Suppressor macrophage (primary cell): ENCODE data around the gene PIEZO2.
"Not testable (repeated sequence)": the region's sequence is repeated elsewhere in the genome, so short reads cannot be mapped to it uniquely, and the experiment has no call there.

Source experiments
- DNase-seq, 4 experiments: peaks; one replicate each; pipeline ENCODE4 v3.0.0-alpha.2; 2020 to 2022
- total RNA-seq, 17 experiments: gene quantifications; one replicate each; lab custom pipeline; 2026; ENCODE audit warnings: mixed read lengths in 6 of 17, inconsistent platforms in 3 of 17; lab: John Stamatoyannopoulos, UW

The PIEZO2 gene
- total RNA-seq = 0 to 10.9 (median 0.07) reads per million in 17 experiments

DNA sequence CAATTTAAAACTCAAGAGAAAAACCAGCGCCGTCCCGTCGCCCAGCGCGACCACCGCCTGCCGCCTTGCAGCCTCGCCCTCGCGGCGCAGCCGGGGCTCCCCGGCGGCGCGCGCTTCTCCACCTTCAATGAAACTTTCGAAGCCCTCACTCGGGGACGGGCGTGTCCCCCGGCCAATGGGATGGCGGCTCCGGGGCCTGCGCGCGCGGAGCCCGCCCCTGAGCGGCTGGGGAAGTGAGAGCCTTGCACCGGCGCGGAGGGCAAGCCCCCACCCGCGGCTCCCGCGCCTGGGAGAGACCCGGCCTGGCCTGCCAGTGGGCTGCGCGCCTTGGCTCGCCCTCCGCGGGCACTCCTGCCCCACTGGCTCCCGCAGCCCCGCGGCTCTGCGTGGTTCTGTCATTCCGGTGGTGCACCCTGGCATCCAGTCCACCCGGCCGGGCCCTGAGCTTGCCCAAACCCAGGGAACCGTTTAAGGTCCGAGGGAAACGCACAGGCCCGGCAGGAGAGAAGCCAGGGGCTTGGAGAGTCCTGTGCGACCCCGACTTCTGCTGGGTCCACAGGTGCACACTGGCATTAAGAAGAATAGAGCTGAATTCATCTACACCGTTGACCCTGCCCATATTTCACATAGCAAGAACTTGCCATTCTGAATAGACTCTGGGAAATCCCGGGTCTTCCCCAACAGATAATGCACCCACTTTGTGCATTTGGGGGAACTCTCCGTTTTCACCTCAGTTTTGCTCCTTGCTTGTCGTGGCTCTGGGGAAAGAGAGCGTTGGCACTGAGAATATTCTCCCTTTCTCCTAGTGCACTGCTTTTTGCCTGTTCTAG lies at the start of gene PIEZO2:
Gene PIEZO2 (minus strand): TSS at position 129 of the 830 bp plus-strand sequence. CDS start 981 bp downstream, outside the sequence.
- peak; percentile 46 to 78 (median 62) for DNase-seq

GRCh38 chr18:11183637-11184036 lies 34.3 kb upstream of the PIEZO2 start:
- no peak for DNase-seq

- not testable (repeated sequence) for DNase-seq
These were observed 32.3 kb upstream of the PIEZO2 start for GRCh38 chr18:11181629-11182028.

- no peak for DNase-seq
These were observed 30.7 kb upstream of the PIEZO2 start for GRCh38 chr18:11179959-11180519.

DNA sequence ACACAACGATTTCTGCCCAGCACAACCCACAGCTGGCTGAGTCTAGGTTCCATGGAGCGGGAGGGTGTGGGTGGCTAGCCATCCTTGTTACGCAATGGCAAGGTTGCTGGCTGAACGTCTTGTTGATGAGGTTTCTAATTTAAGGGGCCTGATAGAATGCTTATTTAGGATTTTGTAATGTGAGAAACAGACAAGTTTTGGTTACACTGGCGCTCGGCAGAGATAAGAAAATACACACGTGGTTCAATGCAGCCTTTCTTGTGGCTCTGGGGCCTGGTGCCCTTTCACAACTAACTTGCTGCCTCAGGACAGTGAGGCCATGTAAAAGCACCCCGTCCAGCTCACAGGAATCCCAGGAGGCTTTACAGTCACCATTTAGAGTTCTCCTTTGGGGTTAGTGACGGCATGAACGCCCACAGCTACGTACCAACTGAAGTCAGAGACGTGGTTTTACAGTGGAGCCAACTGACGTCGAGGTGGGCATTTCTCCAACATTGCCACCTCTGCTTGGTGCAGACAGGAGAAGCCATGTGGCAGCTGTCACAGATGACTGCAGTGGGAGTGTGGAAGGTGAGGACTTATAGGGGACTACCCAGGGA lies 29.7 kb upstream of the PIEZO2 start:
- peak; percentile 50 to 67 (median 60) for DNase-seq

DNA sequence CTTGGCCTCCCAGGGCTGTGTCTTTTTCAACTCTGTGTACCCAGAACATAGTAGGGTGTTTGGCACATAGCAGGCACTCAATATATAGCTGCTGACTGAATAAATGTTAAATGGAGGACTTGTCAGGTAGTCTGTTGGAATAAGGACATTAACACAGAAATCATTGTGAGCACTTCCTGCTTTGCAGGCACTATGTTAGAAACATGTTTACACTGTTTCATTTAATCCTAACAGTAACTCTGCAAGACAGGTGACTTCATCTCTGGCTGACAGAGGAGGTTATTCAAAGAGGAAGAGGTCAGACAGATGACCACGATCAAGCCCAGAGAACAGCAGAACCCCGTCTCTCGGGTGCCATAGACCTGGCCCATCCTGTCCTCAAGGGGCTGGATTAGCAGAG lies 28.0 kb upstream of the PIEZO2 start:
- DNase-seq = peak in 1 of 4 experiments; percentile 17

DNA sequence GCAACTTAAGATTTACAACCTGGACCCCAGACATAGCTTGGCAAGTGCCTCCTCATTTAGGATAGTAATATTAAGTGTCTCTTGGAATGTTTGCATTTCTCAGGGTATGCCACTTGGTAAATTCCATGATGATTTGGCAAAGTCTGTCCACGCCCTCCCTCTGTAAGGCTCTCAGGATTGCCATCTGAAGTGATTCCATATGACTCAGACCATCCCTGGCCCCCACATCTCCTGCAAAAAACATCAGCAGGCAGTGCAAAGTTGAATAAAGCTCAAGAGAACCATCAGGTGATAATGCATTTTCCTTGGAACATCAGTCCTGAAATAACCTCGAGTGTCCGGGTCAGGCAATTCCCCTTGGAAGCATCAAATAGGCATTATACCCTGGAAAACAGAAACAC lies 27.1 kb upstream of the PIEZO2 start:
- DNase-seq = no peak

GRCh38 chr18:11175266-11175979 lies 26.1 kb upstream of the PIEZO2 start:
- DNase-seq = no peak

GRCh38 chr18:11174179-11174578 lies 24.8 kb upstream of the PIEZO2 start:
- DNase-seq = not testable (repeated sequence)

- DNase-seq = no peak
These were observed 18.4 kb upstream of the PIEZO2 start for GRCh38 chr18:11167778-11168177.

DNA sequence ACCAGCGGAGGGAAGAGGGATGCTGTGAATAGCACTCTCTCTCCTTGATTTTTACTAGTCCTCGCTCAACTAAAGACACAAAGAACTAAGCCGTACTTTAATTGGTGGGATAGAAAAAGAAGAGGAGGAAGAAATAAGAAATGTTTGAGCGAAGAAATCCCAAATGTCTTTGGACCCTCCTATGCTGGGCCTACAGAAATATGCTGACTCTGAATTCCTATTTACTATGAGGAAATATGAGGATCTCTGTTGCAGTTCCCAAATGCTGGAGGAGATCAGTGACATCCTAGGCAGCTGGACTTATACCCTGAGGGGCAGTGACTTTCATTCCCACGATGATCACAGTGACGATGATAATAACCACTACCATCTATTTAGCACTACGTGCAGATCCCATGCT lies 16.6 kb upstream of the PIEZO2 start:
- no peak for DNase-seq

DNA sequence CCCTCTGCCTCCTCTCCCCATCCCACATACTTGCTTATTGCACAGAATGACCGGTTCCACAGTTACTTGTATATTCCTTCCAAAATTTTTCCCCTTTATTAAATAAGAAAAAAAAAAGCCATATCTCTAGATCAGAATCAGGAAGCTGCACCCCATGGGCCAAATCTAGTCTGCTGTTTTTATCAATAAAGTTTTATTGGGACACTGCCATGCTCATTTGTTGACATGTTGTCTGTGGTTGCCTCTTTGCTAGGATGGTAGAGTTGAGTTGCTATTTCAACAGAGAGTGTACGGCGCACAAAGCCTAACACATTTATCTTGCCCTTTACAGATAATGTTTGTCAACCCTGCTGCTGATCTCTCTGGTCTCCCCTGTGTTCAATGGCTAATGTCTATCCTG lies 15.8 kb upstream of the PIEZO2 start:
- no peak for DNase-seq

GRCh38 chr18:11163665-11164064 lies 14.3 kb upstream of the PIEZO2 start:
- peak; percentile 48 to 78 (median 60) for DNase-seq

DNA sequence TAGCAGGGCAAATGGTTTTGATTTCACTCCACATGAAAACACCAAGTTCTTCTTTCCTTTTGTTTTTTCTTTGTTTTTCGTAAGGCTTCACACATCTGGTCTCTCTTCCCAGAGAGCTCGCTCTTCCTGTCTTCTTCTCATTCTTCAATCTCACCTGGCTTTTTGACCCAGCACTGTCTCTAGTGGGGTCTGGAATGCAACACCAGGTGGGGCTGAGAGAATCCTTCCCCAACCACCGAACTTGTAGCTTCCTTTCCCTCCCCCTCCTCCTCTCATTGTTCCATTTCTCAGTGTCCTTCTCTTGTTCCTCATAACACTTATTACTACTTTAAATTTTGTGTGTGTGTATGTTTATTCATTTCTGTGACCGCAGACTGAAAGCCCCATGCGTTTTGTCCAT lies 13.5 kb upstream of the PIEZO2 start:
- no peak for DNase-seq

DNA sequence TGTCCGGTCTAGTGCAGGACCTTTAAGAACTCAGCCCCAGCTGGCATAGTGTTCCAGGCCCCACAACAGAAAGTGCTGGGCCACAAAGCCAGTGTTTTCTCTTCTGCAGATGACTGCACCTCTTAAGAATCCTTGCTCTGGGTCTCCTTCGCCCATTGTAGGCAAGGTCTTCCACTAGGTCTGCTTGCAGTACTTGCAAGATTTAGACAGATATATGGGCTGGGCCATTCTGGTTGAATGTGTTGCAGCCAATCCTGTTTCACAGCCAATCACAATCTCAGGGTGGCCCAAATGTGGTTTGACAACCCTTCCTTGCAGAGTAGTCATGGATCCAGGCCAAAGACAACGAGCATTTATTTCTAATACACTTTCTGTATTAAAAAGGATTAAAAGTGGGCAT lies 13.1 kb upstream of the PIEZO2 start:
- no peak for DNase-seq

GRCh38 chr18:11160313-11160712 lies 10.9 kb upstream of the PIEZO2 start:
- no peak for DNase-seq

GRCh38 chr18:11159844-11160243 lies 10.5 kb upstream of the PIEZO2 start:
- DNase-seq = no peak

DNA sequence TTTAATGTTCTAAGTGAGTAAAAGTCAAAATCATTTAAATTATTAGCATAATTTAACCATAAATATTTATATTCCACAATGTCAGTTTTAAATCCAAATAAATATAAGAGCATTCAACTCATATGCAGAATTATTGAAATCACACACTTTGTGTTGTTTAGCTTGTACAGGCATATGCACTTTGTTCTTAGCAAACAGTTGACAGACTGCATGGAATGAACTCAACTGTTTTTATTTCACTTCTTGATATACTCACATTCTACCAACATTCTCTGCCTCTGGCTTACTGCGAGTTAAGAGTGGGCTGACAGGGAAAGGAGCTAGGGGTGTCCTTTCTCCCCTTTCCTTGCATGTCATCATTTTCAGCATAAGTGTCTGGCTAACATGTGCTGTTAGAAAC lies 7.6 kb upstream of the PIEZO2 start:
- DNase-seq = no peak

- DNase-seq = no peak
These were observed 5.8 kb upstream of the PIEZO2 start for GRCh38 chr18:11155034-11155759.

- peak in 3 of 4 experiments; percentile 32 to 61 (median 55) for DNase-seq
These were observed 5.1 kb upstream of the PIEZO2 start for GRCh38 chr18:11154368-11154989.

DNA sequence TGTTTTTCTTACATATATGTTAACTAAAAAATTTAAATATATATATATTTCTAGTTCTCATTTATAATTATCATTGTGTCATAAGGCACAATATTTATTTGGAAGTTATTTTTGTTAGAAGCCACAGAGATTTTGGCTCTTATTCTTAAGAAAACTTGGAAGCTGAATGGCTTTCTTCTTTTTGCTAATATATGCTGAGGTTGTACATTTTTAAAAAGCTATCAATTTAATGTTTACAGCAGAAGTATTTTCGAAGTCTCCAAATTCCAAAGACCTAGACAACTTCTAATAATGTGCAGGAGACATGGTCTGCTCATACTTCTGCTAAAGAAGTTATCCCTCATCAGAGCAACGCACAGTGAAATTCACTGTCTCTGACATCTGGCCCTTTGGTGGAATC lies 3.7 kb upstream of the PIEZO2 start:
- DNase-seq = no peak

DNA sequence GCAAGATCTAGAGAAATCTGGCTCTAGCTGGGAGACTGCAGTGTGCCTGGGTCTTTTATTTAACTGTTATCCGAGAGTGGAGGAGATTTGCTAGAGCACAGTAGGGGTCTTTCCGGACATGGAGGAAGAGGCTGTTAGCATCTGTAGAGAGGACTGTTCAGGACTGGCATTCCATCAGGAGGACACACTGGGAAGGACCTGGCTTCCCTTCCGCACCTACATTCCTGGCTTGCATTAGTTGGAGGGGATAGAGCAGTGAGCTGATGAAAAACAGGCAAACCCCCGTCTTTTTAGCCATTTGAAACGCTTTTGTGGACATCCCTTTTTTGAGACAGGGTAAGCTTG lies 874 bp upstream of the PIEZO2 start:
- DNase-seq = no peak
